Renal cortical epithelial cell (primary cell): Measurements from ENCODE around the gene USP30. TPM values are rescaled to one million over a fixed set of nuclear protein-coding genes. Genes with fewer than 3 reads are reported as not detected.

ENCODE experiments used
- DNase-seq: peaks from one replicate; pipeline ENCODE4 v3.0.0-alpha.2; 2011; ENCODE audit warnings: low read depth
- total RNA-seq: library from RNA; depleted of rRNA; stranded (reverse); fragments of >200 nt; gene quantifications from 2 replicates; pipeline ENCODE4 v1.2.3, GENCODE V29; 2014

The USP30 gene
- total RNA-seq, 1 donor from 2014 or later: 10.9 TPM

DNA sequence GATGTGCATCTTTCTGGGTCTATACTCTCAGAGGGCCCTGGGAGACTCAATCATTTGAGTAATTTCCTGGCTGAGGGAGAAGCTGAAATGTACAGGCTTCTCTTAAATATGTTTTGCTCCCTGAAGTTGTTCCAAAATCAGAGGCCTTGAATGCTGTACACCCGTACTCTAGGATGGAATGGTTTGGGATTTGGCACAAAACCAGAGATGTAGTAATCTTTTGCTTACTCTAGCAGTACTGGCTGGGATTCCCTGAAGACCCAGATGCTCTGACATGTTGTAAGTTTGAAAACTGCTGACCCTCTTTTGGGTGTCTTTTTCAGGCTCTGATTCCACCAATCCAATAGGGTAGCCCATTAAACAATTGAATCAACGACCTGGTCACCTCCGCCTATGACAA lies 74.4 kb downstream of the USP30 start:
- no peak for DNase-seq

DNA sequence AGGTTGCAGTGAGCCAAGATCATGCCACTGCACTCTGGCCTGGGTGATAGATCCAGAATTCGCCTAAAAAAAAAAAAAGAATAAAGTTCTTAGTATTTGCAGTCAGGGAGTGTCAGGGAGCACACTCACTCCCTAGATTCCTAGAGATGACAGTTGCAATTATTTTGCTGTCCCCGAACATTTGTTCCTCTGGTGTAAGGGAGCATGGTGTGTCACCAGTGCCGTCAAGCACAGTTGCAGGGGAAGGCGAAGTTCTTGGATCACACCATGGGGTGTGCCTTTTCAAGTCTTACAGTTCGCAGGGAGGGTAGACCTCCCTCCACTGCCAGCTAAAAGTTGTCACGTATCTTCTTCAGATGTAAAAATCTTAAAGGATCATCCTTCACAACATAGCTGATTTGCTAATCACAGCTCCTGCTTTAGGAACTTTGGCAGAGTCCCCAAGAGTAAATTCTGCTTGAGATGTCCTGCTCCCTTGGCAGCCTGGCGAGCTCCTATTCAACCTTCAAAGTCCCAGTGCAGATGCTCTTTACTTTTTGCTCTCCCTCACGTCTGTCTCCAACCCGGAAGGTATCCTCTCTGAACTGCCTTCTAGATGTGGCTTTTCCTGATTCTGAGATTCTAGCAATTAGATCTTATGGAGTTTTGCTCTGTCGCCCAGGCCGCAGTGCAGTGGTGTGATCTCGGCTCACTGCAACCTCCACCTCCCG lies 75.3 kb downstream of the USP30 start:
- DNase-seq: no peak

DNA sequence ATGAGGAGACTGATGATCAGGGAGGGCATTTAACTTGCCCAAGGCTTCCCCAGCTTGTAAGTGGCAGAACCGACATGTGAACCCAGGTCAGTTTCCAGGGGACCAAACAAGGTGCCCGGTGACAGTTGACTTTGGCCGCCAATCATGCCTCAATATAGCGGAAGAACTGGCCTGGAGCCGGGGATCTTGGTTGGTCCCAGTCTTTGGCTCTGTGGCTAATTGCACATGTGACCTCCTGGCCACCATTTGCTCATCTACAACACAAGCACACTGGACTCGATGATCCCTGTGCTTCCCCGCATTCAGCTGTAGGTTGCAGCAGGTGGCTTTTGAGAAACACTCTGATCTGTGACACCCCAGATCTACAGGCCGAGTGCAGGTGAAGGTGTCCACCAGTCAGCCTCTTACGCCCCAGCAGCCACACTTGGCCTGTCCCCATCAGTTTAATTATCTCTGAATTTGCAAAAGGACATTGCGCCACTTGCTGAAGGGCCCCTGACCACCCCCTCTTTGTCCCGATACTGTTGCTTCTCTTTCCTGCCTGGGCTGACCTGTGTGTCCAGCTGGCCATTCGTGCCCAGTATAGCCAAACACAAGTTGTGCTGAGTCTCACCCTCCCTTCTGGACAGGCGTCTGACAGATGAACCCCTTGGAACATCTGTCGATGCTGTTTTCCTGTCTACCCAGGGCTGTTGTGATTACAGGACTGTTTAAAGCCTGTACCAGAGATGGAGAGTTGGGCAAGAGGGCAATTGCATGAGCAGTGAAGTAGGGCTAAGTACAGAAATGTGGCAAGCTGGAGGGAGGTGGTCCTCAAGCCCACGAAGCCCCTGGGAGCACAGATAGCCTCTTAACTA lies 78.1 kb downstream of the USP30 start:
- DNase-seq: no peak

DNA sequence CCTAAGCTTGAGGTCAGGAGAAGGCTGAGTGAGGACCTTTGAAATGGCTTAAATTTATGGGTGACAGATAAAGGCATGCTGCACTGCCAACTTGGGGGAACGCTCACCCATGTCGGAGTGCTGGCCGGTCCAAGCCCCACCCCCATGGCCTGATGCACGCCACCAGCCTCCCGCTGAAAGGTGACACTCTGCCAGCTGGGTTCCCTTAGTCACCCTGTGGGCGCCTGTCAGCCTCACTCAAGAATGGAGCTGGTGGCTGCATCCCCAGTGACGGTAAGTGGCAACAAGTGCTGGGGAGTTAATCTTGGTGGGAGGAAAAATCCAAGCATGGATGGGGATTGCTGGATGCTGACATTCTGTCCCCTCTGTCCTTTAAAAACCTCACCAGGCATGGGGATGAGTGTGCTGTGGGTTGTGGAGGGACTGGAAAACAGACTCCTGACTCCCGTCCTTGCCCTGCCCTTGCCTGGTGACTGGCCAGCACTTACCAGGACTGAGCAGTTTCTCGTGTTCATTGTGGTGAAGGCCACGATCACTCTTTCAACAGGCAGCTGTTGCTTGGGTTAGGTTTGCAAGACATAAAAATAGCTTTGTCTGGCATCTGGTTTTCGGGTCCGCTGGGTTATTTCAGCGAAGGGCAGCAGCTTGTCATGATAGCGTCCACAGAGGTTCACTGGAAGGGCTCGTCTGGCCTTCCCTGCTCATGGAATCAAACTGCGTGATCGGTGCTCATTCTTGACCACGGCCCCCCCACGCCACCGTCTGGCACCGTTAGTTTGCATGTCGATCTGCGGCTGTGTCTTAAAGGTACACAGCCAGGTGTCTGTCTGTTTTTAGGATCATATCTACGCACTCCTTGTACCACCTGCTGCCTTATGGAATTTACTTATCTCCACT lies 79.0 kb downstream of the USP30 start:
- DNase-seq: no peak

DNA sequence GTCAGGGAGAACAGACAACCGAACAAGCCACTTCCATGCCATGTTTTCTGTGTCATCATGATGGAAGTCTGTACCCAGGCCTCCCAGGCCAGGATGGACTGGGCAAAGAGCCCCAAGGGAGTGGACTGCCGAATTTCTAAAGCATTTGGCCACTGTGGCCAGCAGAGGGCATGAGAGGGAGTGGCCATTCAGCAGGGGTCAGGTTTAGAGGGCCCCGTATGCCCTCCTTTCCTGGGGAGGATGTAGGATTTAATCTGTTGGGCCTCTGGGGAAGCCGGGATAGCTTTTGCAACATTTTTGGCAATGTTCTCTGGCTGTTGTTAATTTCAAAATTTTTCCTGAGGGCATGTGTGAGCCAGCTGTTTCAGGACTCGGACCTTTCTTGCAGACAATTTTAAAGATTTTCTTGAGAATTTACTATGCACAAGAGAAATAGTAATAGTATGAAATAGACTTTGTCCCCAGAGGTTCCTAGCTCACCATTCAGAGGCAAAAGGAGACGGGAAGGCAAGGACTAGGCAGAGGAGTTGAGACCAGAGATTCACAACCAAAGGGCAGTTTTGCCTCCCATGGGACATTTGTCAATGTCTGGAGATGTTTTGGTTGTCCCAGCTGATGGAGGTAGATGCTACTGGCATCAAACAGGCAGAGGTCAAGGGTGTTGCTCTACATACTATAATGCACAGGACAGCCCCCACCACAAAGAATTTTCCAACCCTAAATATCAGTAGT lies 82.0 kb downstream of the USP30 start:
- DNase-seq: no peak

DNA sequence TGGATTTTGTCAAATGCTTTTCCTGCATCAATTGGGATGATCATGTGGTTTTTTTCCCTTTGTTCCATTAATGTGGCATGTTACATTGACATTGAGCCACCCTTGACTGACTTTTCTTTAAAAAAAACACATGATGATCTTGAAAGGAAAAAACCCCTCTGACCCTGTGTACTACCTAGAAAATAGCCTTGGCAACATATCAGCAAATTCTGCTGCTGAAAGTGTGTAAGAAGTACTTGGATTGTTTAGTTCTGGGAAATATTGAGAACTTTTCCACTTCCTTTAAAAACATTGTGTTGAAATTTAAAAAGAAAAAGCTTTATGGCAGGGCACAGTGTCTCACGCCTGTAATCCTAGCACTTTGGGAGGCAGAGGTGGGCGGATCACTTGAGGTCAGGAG lies 84.7 kb downstream of the USP30 start:
- no peak for DNase-seq

Other genes starting within 250 kb of the USP30 start
- gene SSH1, start 195.0 kb upstream of the USP30 start, total RNA-seq: 7.8 and 17.0 TPM in 2 replicates
- not detected in 2 replicates for gene DAO, start 172.5 kb upstream of the USP30 start, total RNA-seq
- gene SVOP, start 31.5 kb upstream of the USP30 start, total RNA-seq: not detected in 2 replicates
- 13.9 and 19.6 TPM in 2 replicates for gene ALKBH2, start 40.9 kb downstream of the USP30 start, total RNA-seq
- 21.5 and 27.1 TPM in 2 replicates for gene UNG, start 45.0 kb downstream of the USP30 start, total RNA-seq
- 1.9 and 8.9 TPM in 2 replicates for gene ACACB, start 64.0 kb downstream of the USP30 start, total RNA-seq